Measurements from ENCODE around the gene MUC20.
"Not testable (repeated sequence)": the region's sequence is repeated elsewhere in the genome, so short reads cannot be mapped to it uniquely, and the experiment has no call there.

The MUC20 gene

DNA sequence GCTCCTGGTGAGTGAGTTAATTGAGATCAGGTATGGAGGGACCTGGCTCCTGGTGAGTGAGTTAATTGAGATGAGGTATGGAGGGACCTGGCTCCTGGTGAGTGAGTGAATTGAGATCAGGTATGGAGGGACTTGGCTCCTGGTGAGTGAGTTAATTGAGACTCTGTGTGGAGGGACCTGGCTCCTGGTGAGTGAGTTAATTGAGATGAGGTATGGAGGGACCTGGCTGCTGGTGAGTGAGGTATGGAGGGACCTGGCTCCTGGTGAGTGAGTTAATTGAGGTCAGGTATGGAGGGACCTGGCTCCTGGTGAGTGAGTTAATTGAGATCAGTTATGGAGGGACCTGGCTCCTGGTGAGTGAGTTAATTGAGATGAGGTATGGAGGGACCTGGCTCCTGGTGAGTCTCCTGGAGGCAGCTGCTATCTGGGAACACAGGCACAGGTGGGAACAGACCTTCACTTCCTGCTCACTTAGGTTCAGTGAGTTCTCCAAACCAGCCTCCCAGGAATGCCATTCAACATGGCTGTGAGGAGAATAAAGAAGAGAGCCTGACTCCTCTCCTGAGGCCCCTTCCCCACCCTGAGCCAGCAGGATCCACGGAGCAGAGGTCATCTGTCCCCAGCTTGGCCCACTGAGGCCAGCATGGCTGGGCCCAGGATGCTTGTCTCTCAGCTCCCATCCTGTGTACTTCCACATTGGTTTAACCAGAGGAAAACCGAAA, 9.5 kb upstream of the MUC20 start:
- not testable (repeated sequence) for DNase-seq (ENCODE audit: low spot score)

GRCh38 chr3:195711813-195712534, 8.8 kb upstream of the MUC20 start:
- no peak for DNase-seq (ENCODE audit: low spot score)

- DNase-seq (ENCODE audit: low spot score): not testable (repeated sequence)
Observed at GRCh38 chr3:195712535-195712910, 8.3 kb upstream of the MUC20 start.

DNA sequence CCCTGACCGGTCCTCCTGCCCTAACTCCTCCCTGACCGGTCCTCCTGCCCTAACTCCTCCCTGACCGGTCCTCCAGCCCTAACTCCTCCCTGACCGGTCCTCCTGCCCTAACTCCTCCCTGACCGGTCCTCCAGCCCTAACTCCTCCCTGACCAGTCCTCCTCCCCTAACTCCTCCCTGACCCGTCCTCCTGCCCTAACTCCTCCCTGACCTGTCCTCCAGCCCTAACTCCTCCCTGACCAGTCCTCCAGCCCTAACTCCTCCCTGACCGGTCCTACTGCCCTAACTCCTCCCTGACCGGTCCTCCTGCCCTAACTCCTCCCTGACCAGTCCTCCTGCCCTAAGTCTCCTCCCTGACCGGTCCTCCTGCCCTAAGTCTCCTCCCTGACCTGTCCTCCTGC, 7.6 kb upstream of the MUC20 start:
- not testable (repeated sequence) for DNase-seq (ENCODE audit: low spot score)

DNA sequence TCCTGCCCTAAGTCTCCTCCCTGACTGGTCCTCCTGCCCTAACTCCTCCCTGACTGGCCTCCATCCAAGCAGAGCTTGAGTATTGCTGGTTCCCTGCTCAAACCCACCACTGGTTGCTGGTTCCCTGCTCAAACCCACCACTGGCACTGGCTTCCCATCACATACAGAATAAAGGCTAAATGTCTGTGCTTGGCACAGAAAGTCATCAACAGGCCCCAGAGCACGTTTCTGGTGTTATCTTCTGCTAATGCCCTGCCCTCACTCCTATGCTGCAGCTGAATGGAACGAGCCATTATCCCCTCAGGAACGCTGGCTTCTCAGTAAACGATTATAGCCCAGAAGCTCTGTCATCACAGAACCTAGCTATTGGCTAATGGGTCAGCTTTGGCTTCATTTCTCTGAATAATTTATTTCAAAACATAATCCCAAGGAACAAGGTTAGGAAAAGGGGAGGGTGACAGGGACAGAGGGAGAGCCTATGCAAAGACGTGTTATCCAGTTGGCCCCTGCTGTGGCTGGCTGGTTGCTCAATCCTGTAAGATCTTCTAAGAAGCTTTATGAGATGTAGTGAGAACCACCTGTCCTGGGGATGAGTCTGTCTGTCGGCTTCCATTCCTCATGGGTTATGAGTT, 6.3 kb upstream of the MUC20 start:
- no peak for DNase-seq (ENCODE audit: low spot score)

GRCh38 chr3:195715134-195715533, 5.6 kb upstream of the MUC20 start:
- no peak for DNase-seq (ENCODE audit: low spot score)

GRCh38 chr3:195715583-195716266, 5.1 kb upstream of the MUC20 start:
- no peak for DNase-seq (ENCODE audit: low spot score)

DNA sequence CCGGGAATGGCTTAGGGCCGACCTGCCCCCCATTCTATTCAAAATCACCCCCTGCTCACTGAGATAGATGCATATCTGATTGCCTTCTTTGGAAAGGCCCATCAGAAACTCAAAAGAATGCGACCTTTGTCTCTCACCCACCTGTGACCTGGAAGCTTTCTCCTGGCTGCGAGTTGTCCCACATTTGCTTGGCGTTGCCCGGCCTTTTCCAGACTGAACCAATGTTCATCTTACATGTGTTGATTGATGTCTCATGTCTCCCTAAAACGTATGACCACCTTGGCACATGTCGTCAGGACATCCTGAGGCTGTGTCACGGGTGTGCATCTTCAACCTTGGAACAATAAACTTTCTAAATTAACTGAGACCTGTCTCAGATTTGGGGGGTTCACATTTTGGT, 3.4 kb upstream of the MUC20 start:
- DNase-seq (ENCODE audit: low spot score): no peak

GRCh38 chr3:195717852-195718476, 2.8 kb upstream of the MUC20 start:
- no peak for DNase-seq (ENCODE audit: low spot score)

DNA sequence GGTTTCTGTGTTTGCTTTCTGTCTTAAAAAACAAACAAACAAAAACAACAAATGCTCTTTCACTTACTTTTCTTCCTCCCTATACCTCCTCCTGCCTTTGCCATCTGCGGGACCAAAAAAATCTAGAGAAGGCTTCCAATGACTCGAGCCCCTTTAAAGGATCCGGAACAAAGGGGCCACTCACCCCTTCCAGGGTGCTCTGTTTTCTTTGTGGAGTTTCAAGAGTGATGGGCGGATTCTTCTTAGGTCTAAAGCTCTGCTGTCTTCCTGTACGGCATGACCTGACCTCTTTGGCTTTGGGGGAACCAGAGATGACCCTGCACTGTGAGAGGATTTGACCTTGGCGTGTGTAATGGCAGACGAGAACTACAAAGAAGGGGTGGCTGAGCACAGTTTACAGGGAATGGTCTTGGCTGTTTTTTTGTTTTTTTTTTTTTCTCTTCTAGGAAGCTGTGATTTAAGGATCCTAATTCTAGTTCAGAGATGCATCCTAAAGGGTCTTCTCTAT, 2.2 kb upstream of the MUC20 start:
- no peak for DNase-seq (ENCODE audit: low spot score)

DNA sequence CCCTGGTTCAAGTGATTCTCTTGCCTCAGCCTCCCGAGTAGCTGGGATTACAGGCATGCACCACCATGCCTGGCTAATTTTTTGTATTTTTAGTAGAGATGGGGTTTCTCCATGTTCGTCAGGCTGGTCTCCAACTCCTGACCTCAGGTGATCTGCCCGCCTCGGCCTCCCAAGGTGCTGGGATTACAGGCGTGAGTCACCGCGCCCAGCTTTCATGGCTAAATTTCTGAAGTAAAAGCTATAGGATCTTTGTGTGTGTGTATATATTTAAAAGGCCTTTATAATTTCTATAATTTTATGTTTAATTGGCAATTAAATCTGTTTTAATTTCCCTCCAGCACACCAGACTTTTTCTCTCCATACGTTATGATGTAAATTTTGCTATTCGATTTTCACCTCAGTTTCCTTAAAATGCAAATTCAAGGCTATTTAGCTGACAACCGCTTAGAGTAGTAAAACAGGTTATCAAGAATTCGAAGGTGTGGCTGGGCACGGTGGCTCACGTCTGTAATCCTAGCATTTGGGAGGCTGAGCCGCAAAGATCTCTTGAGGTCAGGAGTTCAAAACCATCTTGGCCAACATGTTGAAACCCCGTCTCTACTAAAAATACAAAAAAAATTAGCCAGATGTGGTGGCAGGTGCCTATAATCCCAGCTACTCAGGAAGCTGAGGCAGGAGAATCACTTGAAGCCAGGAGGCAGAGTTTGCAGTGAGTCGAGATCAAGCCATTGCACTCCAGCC, 1.1 kb upstream of the MUC20 start:
- DNase-seq (ENCODE audit: low spot score): not testable (repeated sequence)

- DNase-seq (ENCODE audit: low spot score): not testable (repeated sequence)
Observed at GRCh38 chr3:195722139-195722995, 1.6 kb downstream of the MUC20 start.

DNA sequence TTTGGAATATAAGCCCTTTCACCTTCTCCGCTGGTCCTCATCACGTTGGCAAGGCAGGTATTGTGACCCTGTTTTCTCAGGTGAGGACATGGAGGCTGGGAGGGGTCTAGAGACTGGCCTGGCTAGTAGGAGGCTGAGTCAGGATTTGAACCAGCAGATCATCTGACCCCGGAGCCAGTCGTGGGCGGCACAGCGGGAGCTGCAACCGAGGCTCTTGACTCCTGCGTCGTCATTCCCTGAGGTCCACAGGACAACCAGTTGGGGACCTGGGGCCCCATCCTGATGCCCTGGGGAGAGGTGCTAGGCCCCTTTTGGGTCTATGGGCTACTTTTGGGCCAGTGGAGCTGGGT, 2.2 kb downstream of the MUC20 start:
- DNase-seq (ENCODE audit: low spot score): not testable (repeated sequence)

DNA sequence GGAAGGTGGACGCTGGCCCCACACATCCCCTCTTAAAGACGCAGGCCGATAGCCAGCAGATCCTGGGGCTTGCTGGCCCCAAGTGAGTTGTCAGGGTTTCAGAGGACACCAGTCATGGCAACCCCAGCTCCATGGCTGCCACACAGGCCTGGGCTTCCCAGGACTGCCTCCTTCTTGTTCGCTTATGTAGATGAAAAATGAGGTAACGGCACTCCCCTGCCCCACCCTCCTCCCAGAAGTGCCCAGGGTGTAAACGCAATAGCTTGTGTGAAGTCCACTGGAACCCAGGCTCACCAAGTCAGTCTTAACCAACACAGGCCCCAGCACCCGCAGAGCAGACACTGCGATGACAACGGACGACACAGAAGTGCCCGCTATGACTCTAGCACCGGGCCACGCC, 3.6 kb downstream of the MUC20 start:
- DNase-seq (ENCODE audit: low spot score): not testable (repeated sequence)

DNA sequence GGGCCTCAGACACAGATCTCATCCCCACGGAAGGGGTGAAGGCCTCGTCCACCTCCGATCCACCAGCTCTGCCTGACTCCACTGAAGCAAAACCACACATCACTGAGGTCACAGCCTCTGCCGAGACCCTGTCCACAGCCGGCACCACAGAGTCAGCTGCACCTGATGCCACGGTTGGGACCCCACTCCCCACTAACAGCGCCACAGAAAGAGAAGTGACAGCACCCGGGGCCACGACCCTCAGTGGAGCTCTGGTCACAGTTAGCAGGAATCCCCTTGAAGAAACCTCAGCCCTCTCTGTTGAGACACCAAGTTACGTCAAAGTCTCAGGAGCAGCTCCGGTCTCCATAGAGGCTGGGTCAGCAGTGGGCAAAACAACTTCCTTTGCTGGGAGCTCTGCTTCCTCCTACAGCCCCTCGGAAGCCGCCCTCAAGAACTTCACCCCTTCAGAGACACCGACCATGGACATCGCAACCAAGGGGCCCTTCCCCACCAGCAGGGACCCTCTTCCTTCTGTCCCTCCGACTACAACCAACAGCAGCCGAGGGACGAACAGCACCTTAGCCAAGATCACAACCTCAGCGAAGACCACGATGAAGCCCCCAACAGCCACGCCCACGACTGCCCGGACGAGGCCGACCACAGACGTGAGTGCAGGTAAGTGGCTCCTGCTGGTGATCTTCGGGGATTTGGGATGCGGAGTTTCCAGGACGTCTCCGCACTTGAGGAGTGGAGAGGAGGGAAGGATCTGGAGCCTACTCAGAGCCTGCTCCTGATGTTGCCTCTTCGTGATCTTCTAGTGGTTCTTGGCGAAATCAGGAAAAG, 5.3 kb downstream of the MUC20 start:
- not testable (repeated sequence) for DNase-seq (ENCODE audit: low spot score)

DNA sequence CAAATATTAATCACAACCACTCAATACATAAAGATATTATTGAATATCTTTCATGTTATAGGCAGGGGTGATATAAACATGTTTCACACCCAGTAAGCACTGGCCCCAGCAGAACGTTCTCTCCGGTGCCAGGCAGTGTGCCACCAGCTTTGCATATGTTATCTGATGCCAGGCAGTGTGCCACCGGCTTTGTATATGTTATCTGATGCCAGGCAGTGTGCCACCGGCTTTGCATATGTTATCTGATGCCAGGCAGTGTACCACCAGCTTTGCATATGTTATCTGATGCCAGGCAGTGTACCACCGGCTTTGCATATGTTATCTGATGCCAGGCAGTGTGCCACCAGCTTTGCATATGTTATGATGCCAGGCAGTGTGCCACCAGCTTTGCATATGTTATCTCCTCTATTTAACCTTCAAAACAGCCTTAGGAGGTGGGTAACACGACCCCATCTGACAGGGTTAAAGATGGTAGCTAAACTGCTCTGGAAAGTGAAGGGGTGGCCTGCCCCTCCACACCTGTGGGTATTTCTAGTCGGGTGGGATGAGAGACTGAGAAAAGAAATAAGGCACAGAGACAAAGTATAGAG, 6.9 kb downstream of the MUC20 start:
- DNase-seq (ENCODE audit: low spot score): no peak

DNA sequence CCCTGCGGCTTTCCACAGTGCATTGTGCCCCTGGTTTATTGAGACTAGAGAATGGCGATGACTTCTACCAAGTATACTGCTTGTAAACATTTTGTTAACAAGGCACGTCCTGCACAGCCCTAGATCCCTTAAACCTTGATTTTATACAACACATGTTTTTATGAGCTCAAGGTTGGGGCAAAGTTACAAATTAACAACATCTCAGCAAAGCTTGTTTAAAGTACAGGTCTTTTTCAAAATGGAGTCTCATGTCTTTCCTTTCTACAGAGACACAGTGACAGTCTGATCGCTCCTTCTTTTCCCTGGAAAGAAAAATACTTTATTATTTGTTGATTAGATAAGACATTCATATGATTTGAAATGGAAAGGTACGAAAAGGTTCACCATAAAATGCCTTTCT, 8.0 kb downstream of the MUC20 start:
- not testable (repeated sequence) for DNase-seq (ENCODE audit: low spot score)

DNA sequence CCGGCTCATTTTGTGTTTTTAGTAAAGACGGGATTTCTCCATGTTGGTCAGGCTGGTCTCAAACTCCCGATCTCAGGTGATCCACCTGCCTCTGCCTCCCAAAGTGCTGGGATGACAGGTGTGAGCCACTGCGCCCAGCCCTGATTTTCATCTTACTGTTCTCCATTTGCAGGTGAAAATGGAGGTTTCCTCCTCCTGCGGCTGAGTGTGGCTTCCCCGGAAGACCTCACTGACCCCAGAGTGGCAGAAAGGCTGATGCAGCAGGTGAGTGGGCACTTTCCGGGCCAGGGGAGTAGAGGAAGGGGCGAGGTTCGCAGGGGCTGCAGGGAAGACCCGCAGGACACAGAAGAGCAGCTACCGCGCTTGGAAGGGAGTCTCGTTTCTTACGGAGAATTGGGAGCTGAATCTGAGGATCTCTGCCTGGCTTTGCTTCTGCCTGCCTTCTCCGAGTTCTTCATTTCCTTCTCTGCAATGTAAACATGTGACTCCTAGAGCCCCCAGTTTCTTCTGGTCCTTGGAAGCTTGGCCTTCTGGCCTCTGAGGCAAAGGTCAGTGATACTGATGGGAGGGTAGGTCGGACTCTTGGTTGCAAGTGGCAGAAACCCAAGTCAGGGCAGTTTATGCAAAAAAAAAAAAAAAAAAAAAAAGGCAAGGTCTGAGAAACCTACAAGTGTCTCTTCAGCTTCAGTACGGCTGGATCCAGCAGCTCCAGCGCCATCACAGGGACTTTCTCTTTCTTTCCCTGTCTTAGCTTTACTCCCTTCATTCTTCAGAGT, 8.9 kb downstream of the MUC20 start:
- DNase-seq (ENCODE audit: low spot score): no peak

Measured in kidney capillary endothelial cell (primary cell).